Keratinocyte (primary cell): ENCODE measurements around the gene KCTD13.

Experiments used
- CTCF ChIP-seq, 3 experiments: IDR thresholded peaks in 1 of 3; conservative IDR thresholded peaks in 1 of 3; optimal IDR thresholded peaks in 1 of 3; 2 replicates in 2 of 3; 3 replicates in 1 of 3; pipeline versions ENCODE3 to v1.5.1; 2011; ENCODE audit warnings: low read length in 3 of 3, mild to moderate bottlenecking in 3 of 3, moderate library complexity in 2 of 3, control low read depth in 1 of 3, inconsistent platforms in 1 of 3; ENCODE audit not compliant: insufficient read depth in 2 of 3; ENCODE audit errors: extremely low read depth in 1 of 3
- EZH2 ChIP-seq: IDR thresholded peaks from one replicate; pipeline ENCODE4 v1.6.1; 2012; ENCODE audit warnings: inconsistent platforms, mild to moderate bottlenecking, low read length, moderate library complexity

- TF ChIP-seq CTCF (optimal IDR thresholded peaks at IDR 0.05 in 1 of 3, IDR thresholded peaks at IDR 0.05 in 1 of 3, conservative IDR thresholded peaks at IDR 0.05 in 1 of 3; ENCODE audit: extremely low read depth in 1 of 3, insufficient read depth in 2 of 3, low read length in 3 of 3) (no peak), EZH2 (no peak)
These were observed 67.1 kb downstream of the KCTD13 start for GRCh38 chr16:29858974-29859373.
